GM19467 (cell line): ENCODE data around the gene B3GNT4.
"Not testable (repeated sequence)": the region's sequence is repeated elsewhere in the genome, so short reads cannot be mapped to it uniquely, and the experiment has no call there.

Experiments used
- ATAC-seq: cut with Tn5 transposase; IDR thresholded peaks from one replicate; pipeline ENCODE4 v1.9.1; 2021; ENCODE audit warnings: mild to moderate bottlenecking, moderate library complexity; ENCODE audit not compliant: unreplicated experiment

Gene B3GNT4

GRCh38 chr12:122203301-122204166, at the start of gene B3GNT4:
B3GNT4 (plus strand) TSS chr12:122203709; CDS start chr12:122204619, 910 bp downstream.
- no peak for ATAC-seq

GRCh38 chr12:122155705-122156104, 47.8 kb upstream of the B3GNT4 start:
- no peak for ATAC-seq

- ATAC-seq, result no peak
Measured at GRCh38 chr12:122158700-122159285, 44.7 kb upstream of the B3GNT4 start.

DNA sequence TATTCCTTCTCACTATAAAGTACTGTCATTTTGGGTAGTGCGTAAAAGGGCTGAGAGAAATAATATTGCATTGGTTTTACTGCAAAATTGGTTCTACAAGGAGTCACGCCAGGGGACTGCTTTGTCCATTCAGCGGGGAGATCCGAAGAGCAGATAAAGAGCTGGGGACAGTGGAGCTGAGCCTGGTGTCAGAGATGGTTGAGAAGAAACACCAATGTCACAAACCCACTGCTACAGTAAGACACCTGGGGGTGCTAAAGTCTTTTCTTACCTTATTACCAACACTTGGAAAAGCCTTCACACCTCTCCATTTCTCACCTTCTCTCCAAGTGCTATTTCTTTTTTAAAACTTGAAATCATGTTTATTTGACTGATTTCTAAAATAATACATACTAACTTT, 43.6 kb upstream of the B3GNT4 start:
- ATAC-seq, result no peak

DNA sequence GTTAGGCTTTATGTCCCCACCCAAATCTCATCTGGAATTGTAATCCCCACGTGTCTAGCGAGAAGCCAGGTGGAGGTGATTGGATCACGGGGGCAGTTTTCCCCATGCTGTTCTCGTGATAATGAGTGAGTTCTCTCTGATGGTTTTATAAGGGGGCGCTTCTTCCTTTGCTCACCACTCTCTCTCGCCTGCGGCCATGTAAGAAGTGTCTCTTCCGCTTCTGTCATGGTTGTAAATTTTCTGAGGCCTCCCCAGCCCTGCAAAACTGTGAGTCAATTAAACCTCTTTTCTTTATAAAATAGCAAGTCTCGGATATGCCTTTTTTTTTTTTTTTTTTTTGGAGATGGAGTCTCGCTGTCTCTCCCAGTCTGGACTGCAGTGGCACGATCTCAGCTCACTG, 42.7 kb upstream of the B3GNT4 start:
- ATAC-seq, result no peak

- ATAC-seq, result no peak
Measured at GRCh38 chr12:122161682-122162081, 41.8 kb upstream of the B3GNT4 start.

- ATAC-seq, result no peak
Measured at GRCh38 chr12:122162976-122163375, 40.5 kb upstream of the B3GNT4 start.

DNA sequence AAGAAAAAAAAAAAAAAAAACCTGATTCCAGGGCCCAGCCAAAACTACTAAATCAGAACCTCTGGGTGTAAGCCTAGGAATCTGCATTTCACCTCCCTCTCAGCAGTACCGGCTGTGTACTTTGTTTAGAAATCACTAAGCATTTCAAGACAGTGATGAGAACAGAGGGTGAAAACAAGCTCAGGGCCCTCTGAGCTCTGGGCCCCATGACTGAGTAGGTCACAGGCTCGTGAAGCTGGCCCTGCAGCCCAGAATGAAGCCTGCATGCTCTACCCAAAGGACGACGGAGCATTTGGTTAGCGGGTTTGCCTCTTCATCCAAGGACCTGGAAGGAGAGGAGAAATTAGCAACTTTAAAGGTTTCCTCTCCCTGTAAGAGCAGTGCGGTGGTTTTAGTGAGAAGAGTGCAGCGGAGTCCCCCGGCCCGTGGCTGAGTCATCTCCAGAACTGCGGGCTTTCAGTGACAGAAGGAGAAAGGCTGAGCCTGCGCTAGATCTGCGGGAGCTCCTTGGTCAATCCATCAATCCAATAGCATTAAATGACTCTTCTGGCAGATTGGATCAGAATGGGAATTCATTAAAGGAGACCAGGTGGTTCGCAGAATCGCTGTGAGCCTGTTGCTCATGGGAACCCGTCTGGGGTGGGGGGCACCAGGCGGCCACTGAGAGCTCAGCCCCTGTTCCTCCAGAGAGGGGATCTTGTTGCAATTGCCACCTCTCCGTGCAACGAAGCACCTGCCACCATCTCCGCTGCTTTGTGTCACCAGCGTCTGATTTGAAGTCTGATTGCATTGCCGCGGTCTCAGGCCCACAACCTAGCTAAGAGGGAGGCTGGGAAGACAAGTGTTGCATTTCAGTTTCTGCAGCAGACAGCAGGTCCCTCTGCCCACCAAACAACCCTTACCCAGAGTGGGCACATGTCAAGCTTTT, 36.8 kb upstream of the B3GNT4 start:
- ATAC-seq, result no peak

DNA sequence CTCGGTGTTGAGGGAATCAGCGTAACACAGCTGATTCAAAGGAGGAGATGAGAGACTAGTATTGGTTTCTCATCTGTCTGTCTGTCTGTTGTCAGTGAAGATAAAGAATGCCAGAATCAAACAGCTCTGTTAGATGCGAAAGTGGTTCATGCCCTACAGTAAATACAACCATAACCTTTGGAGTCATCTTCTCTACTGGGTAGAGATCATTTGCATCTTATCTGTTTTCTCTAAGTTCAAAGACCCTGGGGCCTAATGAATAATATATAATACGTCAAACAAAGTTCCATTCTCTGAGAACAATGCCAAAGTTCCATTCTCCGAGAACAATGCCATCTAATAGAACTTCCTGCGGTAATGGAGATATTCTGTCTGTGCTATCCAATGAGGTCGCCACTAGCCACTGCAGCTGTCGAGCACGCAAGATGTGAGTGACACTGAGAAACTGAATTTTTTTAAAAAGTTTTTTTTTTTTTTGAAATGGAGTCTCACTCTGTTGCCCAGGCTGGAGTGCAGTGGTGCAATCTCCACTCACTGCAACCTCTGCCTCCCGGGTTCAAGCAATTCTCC, 36.1 kb upstream of the B3GNT4 start:
- ATAC-seq, result no peak

DNA sequence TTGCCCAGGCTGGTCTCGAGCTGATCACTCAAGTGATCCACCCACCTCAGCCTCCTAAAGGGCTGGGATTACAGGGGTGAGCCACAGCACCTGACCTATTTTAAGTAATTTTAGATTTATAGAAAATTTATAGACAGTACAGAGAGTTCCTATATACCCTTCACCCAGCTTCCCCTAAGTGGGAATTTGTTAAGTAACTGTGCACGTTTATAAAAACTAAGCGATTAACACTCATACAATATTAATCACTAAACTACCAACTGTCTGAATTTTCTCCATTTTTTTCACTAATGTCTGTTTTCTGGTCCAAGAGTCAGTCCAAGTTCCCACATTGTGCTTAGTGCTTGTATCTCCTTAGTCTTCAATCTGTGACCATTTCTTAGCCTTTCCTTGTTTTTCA, 35.0 kb upstream of the B3GNT4 start:
- no peak for ATAC-seq

- ATAC-seq, result no peak
Measured at GRCh38 chr12:122171399-122171798, 32.1 kb upstream of the B3GNT4 start.

- no peak for ATAC-seq
Measured at GRCh38 chr12:122172262-122172939, 31.1 kb upstream of the B3GNT4 start.

DNA sequence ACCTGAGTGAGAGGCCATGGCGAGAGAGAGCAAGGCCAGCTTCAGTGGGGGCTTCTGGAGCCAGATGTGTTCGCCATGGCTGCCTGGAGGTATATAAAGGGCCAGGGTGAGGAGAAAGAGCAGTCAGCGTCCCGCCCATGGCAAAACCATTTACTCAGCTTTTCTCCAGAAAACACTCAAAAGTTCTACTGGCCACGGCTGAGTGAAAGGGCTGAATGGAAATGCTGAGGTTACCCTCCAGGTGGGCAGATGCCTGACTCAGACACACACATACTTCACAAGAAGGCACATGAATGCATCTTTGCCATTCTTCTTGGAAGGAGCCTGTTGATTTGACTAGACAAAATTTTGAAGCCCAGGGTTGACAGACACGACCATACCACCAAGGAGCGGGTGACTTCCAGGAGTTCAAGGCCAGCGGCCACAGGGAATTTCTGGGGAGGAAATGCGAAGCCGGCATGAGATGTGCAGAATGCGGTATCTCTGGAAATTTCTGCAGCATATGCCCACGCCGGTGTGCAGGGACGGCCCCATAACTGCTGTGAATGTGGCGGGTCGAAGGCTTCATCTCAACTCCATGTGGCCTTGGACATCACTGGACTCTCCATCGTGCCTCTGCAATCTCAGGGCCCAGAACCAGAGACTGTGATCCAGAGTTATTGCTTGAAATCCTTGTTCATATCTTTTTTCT, 29.2 kb upstream of the B3GNT4 start, which contains the start of gene IL31:
IL31 (minus strand) TSS at position 67 of the 691 bp plus-strand sequence; CDS start at position 18, 49 bp downstream.
- ATAC-seq, result no peak

- not testable (repeated sequence) for ATAC-seq
Measured at GRCh38 chr12:122176473-122176872, 27.0 kb upstream of the B3GNT4 start.

- ATAC-seq, result no peak
Measured at GRCh38 chr12:122182887-122183587, 20.5 kb upstream of the B3GNT4 start, which contains the start of gene LRRC43. LRRC43 (plus strand) TSS chr12:122183123; CDS start chr12:122183145, 22 bp downstream.

GRCh38 chr12:122183588-122183940, 19.9 kb upstream of the B3GNT4 start:
- ATAC-seq, result no peak

- ATAC-seq, result no peak
Measured at GRCh38 chr12:122184517-122184916, 19.0 kb upstream of the B3GNT4 start.

GRCh38 chr12:122185079-122185478, 18.4 kb upstream of the B3GNT4 start:
- ATAC-seq, result no peak

- no peak for ATAC-seq
Measured at GRCh38 chr12:122185494-122186082, 17.9 kb upstream of the B3GNT4 start.
